HCEC 1CT (cell line): ENCODE measurements around the gene JARID2.
"Not testable (repeated sequence)": the region's sequence is repeated elsewhere in the genome, so short reads cannot be mapped to it uniquely, and the experiment has no call there.

Experiments used
- DNase-seq: peaks from one replicate; pipeline ENCODE4 v3.0.0-alpha.2; 2017

The JARID2 gene

GRCh38 chr6:15316754-15317153 lies 70.9 kb downstream of the JARID2 start:
- DNase-seq = no peak

- no peak for DNase-seq
Measured at GRCh38 chr6:15317251-15317650, 71.4 kb downstream of the JARID2 start.

- no peak for DNase-seq
Measured at GRCh38 chr6:15317934-15318902, 72.3 kb downstream of the JARID2 start.

GRCh38 chr6:15319677-15320076 lies 73.8 kb downstream of the JARID2 start:
- DNase-seq = no peak

- peak; percentile 32 for DNase-seq
Measured at GRCh38 chr6:15320693-15321092, 74.8 kb downstream of the JARID2 start.

DNA sequence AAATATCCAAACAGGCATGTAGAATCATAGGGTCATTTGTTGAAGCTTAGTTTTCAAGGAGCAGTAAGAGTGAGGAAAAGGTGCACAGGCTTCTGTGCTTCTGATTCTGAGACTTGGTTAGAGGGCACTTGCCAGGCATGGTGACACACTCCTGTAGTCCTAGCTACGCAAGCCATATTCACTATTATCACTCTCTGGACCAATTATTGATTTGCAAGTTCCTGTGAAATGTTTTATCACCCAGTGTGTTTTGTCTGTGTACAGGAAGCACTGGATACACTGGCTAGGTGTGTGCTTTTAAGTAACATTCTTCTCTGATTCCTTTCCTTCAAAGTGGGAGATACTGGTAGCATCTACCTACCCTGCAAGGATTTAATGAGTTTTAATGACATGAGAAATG lies 76.3 kb downstream of the JARID2 start:
- no peak for DNase-seq

DNA sequence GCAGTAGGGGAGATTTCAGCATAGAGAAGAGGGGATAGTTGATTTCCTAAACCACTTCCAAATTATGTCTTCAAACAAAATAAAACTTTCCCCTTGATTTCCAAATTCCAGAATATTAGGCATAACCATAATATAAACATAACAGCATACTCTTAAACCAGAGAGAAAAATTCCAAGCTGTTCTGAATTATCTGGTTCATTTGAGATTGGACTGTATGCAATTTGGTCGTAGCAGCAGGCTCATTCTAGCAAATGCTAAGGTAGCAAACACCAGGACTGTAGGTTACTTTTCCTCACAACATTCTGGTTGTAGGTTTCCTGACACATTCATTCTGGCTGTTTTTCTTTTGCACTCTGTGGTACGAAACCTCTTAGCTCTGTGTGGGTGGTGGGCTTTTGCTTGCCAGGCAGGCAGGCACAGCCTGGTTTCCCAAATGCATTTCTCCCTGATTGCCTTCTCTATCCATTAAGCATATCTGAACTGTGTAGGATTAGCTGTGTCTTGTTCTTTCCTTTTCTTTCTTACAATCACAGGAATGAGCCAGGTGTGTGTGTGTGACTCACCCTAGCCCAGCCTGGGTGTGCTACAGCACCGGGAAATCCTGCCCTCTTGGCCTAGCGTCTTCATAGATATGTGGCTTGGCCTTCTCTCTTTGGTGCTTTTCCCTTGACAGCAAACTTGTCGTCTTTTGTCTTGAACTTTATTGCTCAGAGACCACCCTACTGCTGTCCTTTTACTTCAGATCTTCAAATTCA lies 77.1 kb downstream of the JARID2 start:
- DNase-seq = peak; percentile 51

DNA sequence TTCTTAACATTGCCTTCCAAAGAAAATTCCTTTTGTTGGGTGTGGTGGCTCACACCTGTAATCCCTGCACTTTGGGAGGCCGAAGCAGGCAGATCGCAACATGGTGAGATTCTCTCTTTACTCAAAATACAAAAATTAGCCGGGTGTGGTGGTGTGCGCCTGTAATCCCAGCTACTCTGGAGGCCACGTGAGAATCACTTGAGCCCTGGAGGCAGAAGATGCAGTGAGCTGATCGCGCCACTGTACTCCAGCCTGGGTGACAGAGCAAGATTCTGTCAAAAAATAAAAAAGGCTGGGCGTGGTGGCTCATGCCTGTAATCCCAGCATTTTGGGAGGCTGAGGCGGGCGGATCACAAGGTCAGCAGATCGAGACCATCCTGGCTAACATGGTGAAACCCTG lies 77.7 kb downstream of the JARID2 start:
- not testable (repeated sequence) for DNase-seq

DNA sequence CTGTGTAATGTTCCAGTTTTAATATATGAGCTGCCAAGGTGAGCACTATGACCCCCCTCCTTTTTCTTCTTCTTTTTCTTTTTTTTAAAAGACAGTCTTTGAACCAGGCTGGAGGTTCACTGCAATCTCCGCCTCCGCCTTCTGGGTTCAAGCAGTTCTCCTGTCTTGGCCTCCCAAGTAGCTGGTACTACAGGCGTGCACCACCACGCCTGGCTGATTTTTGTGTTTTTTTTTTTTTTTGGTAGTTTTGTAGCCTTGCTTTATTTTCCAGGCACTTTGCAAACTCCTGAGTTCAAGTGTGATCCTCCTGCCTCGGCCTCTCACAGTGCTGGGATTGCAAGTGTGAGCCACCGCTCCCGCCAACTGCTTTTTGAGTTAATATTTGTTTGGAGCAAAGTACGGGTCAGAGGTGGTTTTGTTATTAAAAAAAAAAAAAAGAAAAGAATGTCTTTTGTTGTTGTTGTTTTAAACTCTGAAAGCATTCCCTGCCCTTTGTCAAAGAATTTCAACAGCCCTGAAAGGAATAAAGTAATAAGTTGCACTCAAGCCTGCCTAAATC lies 78.6 kb downstream of the JARID2 start:
- no peak for DNase-seq

DNA sequence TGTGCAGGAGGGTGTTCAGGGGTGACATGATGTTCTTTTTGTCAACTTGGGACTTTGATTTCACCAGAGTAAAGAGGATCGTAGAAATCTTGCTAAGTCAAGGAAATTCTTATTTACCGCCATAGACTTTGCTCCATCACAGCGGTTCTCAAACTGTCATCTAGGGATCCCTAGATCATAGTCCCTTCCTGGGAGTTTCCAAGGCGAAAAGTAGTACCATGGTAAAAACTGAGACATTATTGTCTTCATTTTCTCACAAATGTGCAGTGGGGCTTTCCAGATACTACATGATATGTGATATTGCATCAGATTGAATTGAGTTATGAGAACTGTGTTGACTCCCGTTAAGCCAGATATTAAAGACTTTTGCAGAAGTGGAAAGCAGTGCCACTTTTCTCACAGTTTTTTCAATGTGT lies 79.7 kb downstream of the JARID2 start:
- no peak for DNase-seq

DNA sequence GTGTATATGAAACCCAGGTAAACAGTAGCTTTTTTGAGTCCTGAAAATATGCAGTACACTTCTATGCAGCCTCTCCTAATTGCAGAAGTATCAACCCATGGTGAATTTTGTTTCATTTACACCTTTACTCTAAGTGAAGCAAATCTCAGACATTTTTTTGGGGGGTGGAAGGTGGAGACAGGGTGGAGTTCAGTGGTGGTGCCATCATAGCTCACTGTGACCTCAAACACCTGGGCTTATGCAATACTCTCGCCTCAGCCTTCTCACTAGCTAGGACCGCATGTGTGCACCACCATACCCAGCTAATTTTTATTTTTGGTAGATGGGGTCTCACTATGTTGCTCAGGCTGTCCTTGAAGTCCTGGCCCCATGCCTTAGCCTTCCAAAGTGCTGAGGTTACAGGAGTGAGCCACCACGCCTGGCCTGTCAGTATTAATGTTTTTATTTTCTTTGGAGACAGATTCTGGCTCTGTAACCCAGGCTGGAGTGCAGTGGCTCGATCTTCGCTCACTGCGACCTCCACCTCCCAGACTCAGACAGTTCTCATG lies 80.3 kb downstream of the JARID2 start:
- DNase-seq = no peak

GRCh38 chr6:15327271-15327670 lies 81.4 kb downstream of the JARID2 start:
- DNase-seq = no peak

DNA sequence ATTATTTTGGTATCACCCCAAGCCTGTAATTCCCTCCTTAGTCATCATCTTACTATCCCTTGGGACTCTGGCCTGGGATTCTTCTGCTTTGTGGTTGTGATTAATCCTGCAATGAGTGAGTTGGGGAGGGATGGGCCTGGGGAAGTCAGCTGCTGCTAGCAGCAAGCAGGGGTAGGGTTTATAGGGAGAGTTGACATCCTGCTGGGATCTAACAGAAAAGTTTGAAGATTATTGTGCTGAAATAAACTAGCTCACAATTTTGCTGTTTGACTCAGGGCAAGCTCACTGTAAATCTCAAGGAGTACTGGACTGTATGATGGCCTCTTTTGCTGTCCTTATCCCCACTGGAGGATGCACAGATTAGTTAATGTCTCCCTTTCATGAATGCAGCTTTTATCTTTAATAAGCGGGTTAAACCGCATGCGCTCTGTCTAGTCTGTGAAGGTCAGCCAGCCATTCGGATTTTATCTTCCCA lies 83.4 kb downstream of the JARID2 start:
- DNase-seq = peak; percentile 94

DNA sequence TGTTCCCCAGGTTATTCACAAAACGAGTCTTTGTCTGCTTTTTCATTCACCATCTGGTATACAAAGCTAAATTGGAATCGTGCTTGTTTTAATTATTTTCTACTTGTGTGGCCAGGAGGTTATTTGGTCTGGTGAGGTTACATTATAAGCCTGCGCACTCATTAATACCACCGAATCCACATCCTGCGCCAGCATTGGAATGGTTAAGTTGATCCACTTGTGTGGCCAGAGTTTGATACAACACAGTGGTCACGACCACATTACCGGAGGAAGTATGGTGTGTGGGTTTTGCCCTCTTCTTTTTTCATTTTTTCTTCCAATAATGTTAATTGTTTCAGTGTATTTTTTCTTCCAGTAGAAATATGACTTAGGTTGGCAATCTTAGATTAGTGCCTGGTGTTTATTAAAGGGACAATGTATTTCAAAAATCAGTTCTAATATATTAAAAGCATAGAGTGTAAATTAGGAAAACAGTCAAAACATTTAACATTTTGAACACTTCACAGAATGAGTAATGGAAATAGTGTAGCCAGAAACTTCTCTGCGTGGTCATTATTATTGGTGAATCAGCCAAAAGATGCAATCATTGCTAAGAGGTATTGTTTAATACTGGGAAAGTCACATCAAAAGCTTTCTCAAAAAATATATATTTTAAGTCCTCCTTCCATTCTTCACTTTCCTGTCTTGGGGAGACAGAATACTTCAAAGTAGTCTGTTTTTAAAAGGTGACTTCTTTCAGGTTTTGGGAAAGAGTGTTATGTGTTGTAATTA lies 84.5 kb downstream of the JARID2 start:
- peak; percentile 46 for DNase-seq

DNA sequence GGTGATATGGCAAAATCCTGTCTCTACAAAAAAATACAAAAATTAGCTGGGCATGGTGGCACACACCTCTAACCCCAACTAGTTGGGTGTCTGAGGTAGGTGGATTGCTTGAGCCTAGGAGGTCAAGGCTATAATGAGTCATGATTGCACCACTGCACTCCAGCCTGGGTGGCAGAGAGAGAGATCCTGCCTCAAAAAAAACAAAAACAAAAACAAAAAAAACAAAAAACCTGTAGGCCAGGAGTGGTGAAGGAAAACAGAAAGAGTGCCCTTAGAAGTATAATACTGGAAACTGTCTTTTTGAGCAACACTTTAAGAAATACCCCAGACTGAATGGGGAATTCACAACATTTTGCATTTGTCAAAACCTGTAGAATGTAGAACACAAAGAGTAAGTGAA lies 85.3 kb downstream of the JARID2 start:
- DNase-seq = peak; percentile 38

GRCh38 chr6:15331629-15332251 lies 85.9 kb downstream of the JARID2 start:
- DNase-seq = no peak

GRCh38 chr6:15332446-15332845 lies 86.6 kb downstream of the JARID2 start:
- no peak for DNase-seq

- DNase-seq = no peak
Measured at GRCh38 chr6:15335385-15335784, 89.5 kb downstream of the JARID2 start.

- DNase-seq = no peak
Measured at GRCh38 chr6:15335916-15336315, 90.0 kb downstream of the JARID2 start.

GRCh38 chr6:15336900-15337560 lies 91.2 kb downstream of the JARID2 start:
- no peak for DNase-seq

GRCh38 chr6:15337582-15337981 lies 91.7 kb downstream of the JARID2 start:
- no peak for DNase-seq
